HepG2 (cell line): ENCODE data around the gene PWP2. TPM values are rescaled to one million over a fixed set of nuclear protein-coding genes. Genes with fewer than 3 reads are reported as not detected.
A peak's percentile ranks its signal among the peaks of the same experiment; 100 is the strongest.
"Not testable (repeated sequence)": the region's sequence is repeated elsewhere in the genome, so short reads cannot be mapped to it uniquely, and the experiment has no call there.

ENCODE experiments used
- ATAC-seq: fragments of 200-7000 bp; cut with Tn5 transposase; 3 replicates; pipeline ENCODE4 v1.9.1; 2020; ENCODE audit warnings: mild to moderate bottlenecking, moderate library complexity
- BruUV-seq: library from RNA; stranded (reverse); fragments of 400-500 nt; replicated peaks from 2 replicates; lab custom pipeline; 2021; lab: Mats Ljungman, UMichigan
- CTCF ChIA-PET: fragments of 300-600 bp; formaldehyde crosslinking; extraction: SDS; loops from one replicate; lab custom pipeline; 2021; ENCODE audit warnings: low total read pairs, inconsistent platforms, low intra/inter-chr PET ratio; lab: Yijun Ruan, JAX
- POLR2A ChIA-PET: fragments of 350-600 bp; sonication (Branson Sonifier 250); formaldehyde crosslinking; loops from one replicate; lab custom pipeline; 2020; ENCODE audit warnings: antibody characterized with exemption, inconsistent platforms; lab: Yijun Ruan, JAX
- DNase-seq: peaks from one replicate; pipeline ENCODE4 v3.0.0-alpha.2; 2015; ENCODE audit warnings: low spot score
- FAIRE-seq: peaks from 3 replicates; lab custom pipeline; 2011; peaks lifted over from hg19 to GRCh38; lab: Jason Lieb, UNC
- H2AFZ ChIP-seq: one replicate; pipeline ENCODE4 v1.6.1; 2011; ENCODE audit warnings: low read length, inconsistent platforms
- H3K27ac ChIP-seq: fragments of 300-600 bp; 3 replicates; pipeline ENCODE4 v1.8.0; 2011; ENCODE audit warnings: mixed run types, mild to moderate bottlenecking, mixed read lengths, low read length, inconsistent platforms; ENCODE audit not compliant: insufficient read depth; ENCODE audit errors: extremely low read length
- H3K27me3 ChIP-seq, 2 experiments: fragments of 200-600 bp in 1 of 2; 2 replicates in 1 of 2; 3 replicates in 1 of 2; pipeline versions ENCODE4 v1.6.0 to v1.8.0; 2011; ENCODE audit warnings: low read length in 2 of 2, mild to moderate bottlenecking in 2 of 2, moderate library complexity in 2 of 2, inconsistent platforms in 1 of 2; ENCODE audit not compliant: insufficient read depth in 2 of 2, control insufficient read depth in 1 of 2
- H3K36me3 ChIP-seq, 2 experiments: fragments of 200-600 bp in 1 of 2; replicated peaks in 1 of 2; 2 replicates in 1 of 2; 3 replicates in 1 of 2; pipeline versions ENCODE4 v1.5.1 to v1.8.0; 2011; ENCODE audit warnings: low read length in 2 of 2, inconsistent platforms in 1 of 2; ENCODE audit not compliant: insufficient read depth in 2 of 2, control insufficient read depth in 1 of 2
- H3K4me1 ChIP-seq: 2 replicates; pipeline ENCODE4 v1.5.1; 2012; ENCODE audit warnings: low read length, inconsistent platforms; ENCODE audit not compliant: insufficient read depth
- H3K4me2 ChIP-seq: 2 replicates; pipeline ENCODE4 v1.6.0; 2011; ENCODE audit warnings: low read depth, low read length, inconsistent platforms
- H3K4me3 ChIP-seq, 3 experiments: fragments of 200-600 bp in 1 of 3; sonication (generic), shearing (Covaris generic) in 1 of 3; replicated peaks in 1 of 3; 2 replicates each; pipeline ENCODE4 v1.5.1; 2011 to 2016; ENCODE audit warnings: low read length in 3 of 3, inconsistent platforms in 2 of 3, low read depth in 2 of 3, mild to moderate bottlenecking in 2 of 3, control low read depth in 1 of 3, mixed read lengths in 1 of 3; ENCODE audit not compliant: insufficient read depth in 1 of 3
- H3K79me2 ChIP-seq: one replicate; pipeline ENCODE4 v1.6.1; 2011; ENCODE audit warnings: low read length, inconsistent platforms; ENCODE audit not compliant: insufficient read depth
- H3K9ac ChIP-seq: 2 replicates; pipeline ENCODE4 v1.6.0; 2011; ENCODE audit warnings: mild to moderate bottlenecking, low read depth, low read length, inconsistent platforms; ENCODE audit not compliant: insufficient read depth
- H3K9me3 ChIP-seq: 2 replicates; pipeline ENCODE4 v1.5.1; 2012; ENCODE audit warnings: mild to moderate bottlenecking, low read length
- H4K20me1 ChIP-seq: 2 replicates; pipeline ENCODE4 v1.6.0; 2011; ENCODE audit warnings: inconsistent platforms, mild to moderate bottlenecking, low read length, moderate library complexity; ENCODE audit not compliant: insufficient read depth
- WGBS: methylation state at CpG from one replicate; pipeline ENCODE4 v1.1.6; 2017; ENCODE audit warnings: low lambda C conversion rate; 5-methylcytosine and 5-hydroxymethylcytosine counted together
- in situ Hi-C: cut with HindIII; loops from 2 replicates; pipeline ENCODE4 v1.10.0; 2017; ENCODE audit warnings: low pct_unique_long_range_greater_than_20kb; ENCODE audit not compliant: extremely low pct_ligation_motif_present
- intact Hi-C: fragments of 100-400 bp; cut with micrococcal nuclease; formaldehyde crosslinking; loops from one replicate; pipeline ENCODE4 v1.10.0; 2022; ENCODE audit not compliant: unreplicated experiment
- polyA plus RNA-seq, 8 experiments: library from polyadenylated mRNA; depleted of rRNA in 3 of 8; stranded (reverse) in 7 of 8; unstranded in 1 of 8; fragments of >200 nt; fragmentation: Illumina TruSeq in 4 of 8; extraction: Trizol in 4 of 8; gene quantifications; 2 replicates each; pipeline versions ENCODE4 v1.2.1 to v1.2.3, GENCODE V29; 2011 to 2016; ENCODE audit warnings: low read depth in 4 of 8, missing spikeins in 1 of 8, mixed read lengths in 1 of 8; ENCODE audit not compliant: insufficient read depth in 1 of 8
- total RNA-seq, 5 experiments: library from RNA; depleted of rRNA; stranded (reverse); fragments of >200 nt; fragmentation: Illumina TruSeq; extraction: Trizol; gene quantifications; 2 replicates each; pipeline ENCODE4 v1.2.3, GENCODE V29; 2016; ENCODE audit warnings: low read depth in 1 of 5

Gene PWP2
- total and polyA plus RNA-seq, 2 of the 13 experiments (the other 11 are each of a cell fraction or from before 2014, with no cell fraction given) = 7.7 to 17.0 TPM

DNA sequence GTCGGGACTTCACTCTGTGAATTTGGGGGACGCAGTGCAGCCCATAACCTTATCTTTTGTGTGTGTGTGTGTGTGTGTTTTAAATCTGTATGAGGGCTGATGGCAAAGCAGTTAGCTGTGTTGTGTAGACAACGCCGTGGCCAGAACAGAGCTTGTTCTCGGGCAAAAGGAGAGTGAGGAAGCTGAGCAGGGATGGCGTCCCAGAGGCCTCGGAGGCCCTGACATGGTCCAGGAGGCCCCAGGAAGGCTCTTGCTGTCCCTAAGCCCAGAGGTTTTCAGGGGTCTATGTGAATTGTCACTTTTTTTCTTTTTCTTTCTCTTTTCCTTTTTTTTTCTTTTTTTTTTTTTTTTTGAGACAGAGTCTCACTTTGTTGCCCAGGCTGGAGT, 50.9 kb downstream of the PWP2 start:
- DNase-seq, H3K36me3 ChIP-seq, POLR2A ChIA-PET, BruUV-seq, CTCF ChIA-PET, H3K27me3 ChIP-seq, H3K4me1 ChIP-seq, H4K20me1 ChIP-seq, H3K9ac ChIP-seq, H3K27ac ChIP-seq, H3K4me2 ChIP-seq, H3K4me3 ChIP-seq, H3K9me3 ChIP-seq, intact Hi-C loops, ATAC-seq, FAIRE-seq, in situ Hi-C loops, H3K79me2 ChIP-seq, H2AFZ ChIP-seq: not testable (repeated sequence)
- no CpG with 5 or more reads among the region's 7 CpGs for WGBS

DNA sequence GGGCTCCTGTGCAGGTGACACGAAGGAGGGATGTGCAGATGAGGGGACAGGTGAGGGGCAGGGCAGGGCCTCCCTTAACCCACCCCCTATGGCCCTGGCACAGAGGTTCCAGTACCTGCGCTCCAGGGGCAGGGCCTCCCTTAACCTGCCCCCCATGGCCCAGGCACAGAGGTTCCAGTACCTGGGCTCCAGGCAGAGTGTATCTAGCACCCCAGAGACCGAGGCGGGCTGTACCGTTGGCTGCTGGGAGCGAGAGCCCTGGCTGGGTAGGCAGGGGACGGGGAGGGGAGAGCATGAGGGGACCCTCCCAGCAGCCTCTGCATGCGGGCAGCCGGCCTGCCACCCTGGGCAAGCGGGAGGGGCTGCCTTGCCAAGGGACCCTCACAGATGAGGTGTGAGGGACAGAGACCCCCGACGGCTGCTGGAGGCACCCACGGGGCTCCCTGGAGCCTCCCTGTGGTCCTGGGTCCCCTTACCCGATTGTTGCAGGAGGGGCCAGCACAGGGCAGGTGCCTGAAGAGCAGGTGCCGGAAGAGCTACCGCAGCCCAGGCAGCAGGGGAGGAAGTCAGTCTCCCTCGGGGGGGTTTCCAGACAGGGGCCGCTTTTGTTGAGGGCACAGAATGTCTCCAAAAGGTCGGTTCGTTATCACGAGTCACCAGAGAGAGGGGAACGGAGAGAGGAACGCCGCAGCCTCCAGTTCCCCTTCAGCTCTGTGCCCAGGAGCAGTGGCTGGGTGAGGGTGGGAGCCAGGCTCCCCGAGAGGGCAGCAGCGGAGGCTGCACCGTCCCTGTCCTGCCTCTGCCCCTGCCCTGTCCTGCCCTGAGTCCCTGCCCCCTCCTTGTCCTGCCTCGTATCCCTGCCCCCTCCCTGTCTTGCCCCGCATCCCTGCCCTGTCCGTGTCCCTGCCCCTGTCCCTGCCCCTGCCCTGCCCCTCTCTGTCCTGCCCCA, 52.4 kb downstream of the PWP2 start:
- H3K79me2 ChIP-seq, H3K36me3 ChIP-seq, H4K20me1 ChIP-seq, H2AFZ ChIP-seq, H3K9me3 ChIP-seq, CTCF ChIA-PET, H3K4me2 ChIP-seq, FAIRE-seq, H3K27me3 ChIP-seq, H3K9ac ChIP-seq, intact Hi-C loops, BruUV-seq, H3K27ac ChIP-seq, DNase-seq, in situ Hi-C loops, H3K4me3 ChIP-seq, POLR2A ChIA-PET, H3K4me1 ChIP-seq: not testable (repeated sequence)
- WGBS = no CpG with 5 or more reads among the region's 30 CpGs
- peak; percentile 33; the same call in 2 of the 3 replicates for ATAC-seq

DNA sequence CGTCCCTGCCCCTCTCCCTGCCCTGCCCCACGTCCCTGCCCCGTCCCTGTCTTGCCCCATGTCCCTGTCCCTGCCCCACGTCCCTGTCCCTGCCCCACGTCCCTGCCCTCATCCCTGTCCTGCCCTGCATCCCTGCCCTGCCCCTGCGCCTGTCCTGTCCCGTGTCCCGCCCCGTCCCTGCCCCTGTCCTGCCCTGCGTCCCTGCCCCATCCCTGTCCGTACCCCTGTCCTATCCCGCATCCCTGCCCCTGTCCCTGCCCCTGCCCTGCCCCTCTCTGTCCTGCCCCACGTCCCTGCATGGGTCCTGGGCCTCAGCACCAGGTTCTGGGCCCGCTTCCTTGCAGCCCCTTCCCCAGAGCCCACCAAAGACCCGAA, 53.1 kb downstream of the PWP2 start:
- H3K79me2 ChIP-seq, ATAC-seq, BruUV-seq, in situ Hi-C loops, H3K4me1 ChIP-seq, CTCF ChIA-PET, intact Hi-C loops, H3K36me3 ChIP-seq, POLR2A ChIA-PET, H3K4me3 ChIP-seq, DNase-seq, H3K27me3 ChIP-seq, H2AFZ ChIP-seq, H3K9me3 ChIP-seq, H3K4me2 ChIP-seq, H4K20me1 ChIP-seq, FAIRE-seq, H3K27ac ChIP-seq, H3K9ac ChIP-seq: not testable (repeated sequence)
- WGBS = no CpG with 5 or more reads among the region's 15 CpGs

DNA sequence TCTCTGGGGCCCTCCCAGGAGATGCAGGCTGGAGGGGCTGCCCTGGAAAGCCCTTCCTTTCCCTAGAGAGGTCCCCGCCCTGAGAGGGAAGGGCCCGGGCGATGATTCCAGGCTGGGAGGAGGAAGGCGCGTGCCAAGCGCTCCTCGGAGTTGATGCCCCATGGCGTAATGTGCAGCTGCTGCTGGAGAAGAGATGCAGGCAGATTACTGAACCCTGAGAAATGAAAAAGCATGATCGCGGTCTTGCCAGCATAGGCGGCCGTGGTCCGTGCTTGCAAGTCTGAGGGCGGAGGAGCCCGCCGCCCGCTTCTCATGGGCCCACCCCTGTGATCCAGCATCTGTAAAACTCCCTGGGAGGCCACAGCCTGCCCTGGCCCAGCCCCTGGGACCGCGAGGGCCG, 53.6 kb downstream of the PWP2 start:
- H3K36me3 ChIP-seq, H4K20me1 ChIP-seq, H3K79me2 ChIP-seq, ATAC-seq, CTCF ChIA-PET, H3K27me3 ChIP-seq, FAIRE-seq, H3K9me3 ChIP-seq, POLR2A ChIA-PET, H3K27ac ChIP-seq, in situ Hi-C loops, intact Hi-C loops, BruUV-seq, H3K4me2 ChIP-seq, DNase-seq, H2AFZ ChIP-seq, H3K4me1 ChIP-seq, H3K9ac ChIP-seq, H3K4me3 ChIP-seq: not testable (repeated sequence)
- no CpG with 5 or more reads among the region's 20 CpGs for WGBS
